ENCODE results near the gene SFT2D2. TPM values are rescaled to one million over a fixed set of nuclear protein-coding genes. Genes with fewer than 3 reads are reported as not detected.

The SFT2D2 gene
- polyA plus RNA-seq, 1 of the 3 experiments (the other 2 are of a cell fraction): 9.3 TPM

GRCh38 chr1:168271636-168272035 is 45.8 kb downstream of the SFT2D2 start:
- Histone ChIP-seq H3K79me2 (ENCODE audit: insufficient read depth) (0 out of 2 replicates have a peak, but pooled peaks cover 5% of the 10 kb centered on the region), H3F3A (replicated peaks; ENCODE audit: insufficient read depth) (peaks cover 3% of the 10 kb centered on the region), H3K27me3 (ENCODE audit: insufficient read depth) (no peaks in the 10 kb centered on the region), H3K4me2 (no peak overlapping the region), H2AFZ (ENCODE audit: low read depth) (no peak overlapping the region), H3K36me3 (replicated peaks in 1 of 2; ENCODE audit: control insufficient read depth in 1 of 2, insufficient read depth in 2 of 2, low read length in 1 of 2) (no peaks in the 10 kb centered on the region), H3K9ac (no peak overlapping the region), H3K9me3 (no peaks in the 10 kb centered on the region), H4K20me1 (ENCODE audit: insufficient read depth) (no peaks in the 10 kb centered on the region), H3K4me1 (ENCODE audit: control insufficient read depth in 1 of 2, insufficient read depth in 2 of 2, low read depth in 1 of 2, low read length in 1 of 2) (peaks cover 0 to 3% of the 10 kb centered on the region in 2 experiments; a peak in 1 of 4 replicates), H3K4me3 (ENCODE audit: low read depth in 2 of 2, low read length in 1 of 2) (no peak overlapping the region), H3K27ac (ENCODE audit: low read depth in 2 of 2, low read length in 1 of 2) (no peak overlapping the region), H3K9me2 (no peaks in the 10 kb centered on the region)
- no peak for DNase-seq
- 31% methylated on average over 1 of the region's 1 CpG for WGBS (ENCODE audit: low lambda C conversion rate)
- TF ChIP-seq EZH2phosphoT487 (IDR thresholded peaks at IDR 0.05; ENCODE audit: borderline replicate concordance, low read depth): no peak
- TF ChIP-seq YY1 (IDR thresholded peaks at IDR 0.05; ENCODE audit: low read depth): no peak
- TF ChIP-seq POLR2AphosphoS5 (IDR thresholded peaks at IDR 0.05; ENCODE audit: low read depth, low read length): no peak
- TF ChIP-seq SMC3 (IDR thresholded peaks at IDR 0.05; ENCODE audit: low read depth, low read length): no peak
- TF ChIP-seq MEF2A (IDR thresholded peaks at IDR 0.05; ENCODE audit: borderline replicate concordance, low read depth): no peak
- no peak for TF ChIP-seq REST (IDR thresholded peaks at IDR 0.05; ENCODE audit: low read depth, low read length)
- no peak for TF ChIP-seq ZBTB33 (IDR thresholded peaks at IDR 0.05; ENCODE audit: borderline replicate concordance, low read depth)
- no peak for TF ChIP-seq TEAD4 (IDR thresholded peaks at IDR 0.05; ENCODE audit: borderline replicate concordance, insufficient read depth)
- CTCF ChIA-PET: no interaction called here
- POLR2A ChIA-PET: no interaction called here

- DNase-seq: no peak
- no peak overlapping the region for H3K4me3 ChIP-seq (ENCODE audit: low read depth in 2 of 2, low read length in 1 of 2)
Measured at GRCh38 chr1:168273575-168273974, 47.8 kb downstream of the SFT2D2 start.

More at GRCh38 chr1:168273575-168273974, 47.8 kb downstream of the SFT2D2 start:
- POLR2A ChIA-PET: no interaction called here
- Histone ChIP-seq H2AFZ (ENCODE audit: low read depth) (no peak overlapping the region; the same call in 1 of the 2 replicates), H3K79me2 (ENCODE audit: insufficient read depth) (0 out of 2 replicates have a peak, but pooled peaks cover 5% of the 10 kb centered on the region), H3F3A (replicated peaks; ENCODE audit: insufficient read depth) (peaks cover 3% of the 10 kb centered on the region), H3K9ac (no peak overlapping the region), H3K4me2 (no peak overlapping the region), H4K20me1 (ENCODE audit: insufficient read depth) (no peaks in the 10 kb centered on the region), H3K27me3 (ENCODE audit: insufficient read depth) (no peaks in the 10 kb centered on the region), H3K4me1 (ENCODE audit: control insufficient read depth in 1 of 2, insufficient read depth in 2 of 2, low read depth in 1 of 2, low read length in 1 of 2) (no peaks in the 10 kb centered on the region), H3K9me3 (peaks cover 6% of the 10 kb centered on the region; the same call in 1 of the 2 replicates), H3K36me3 (replicated peaks in 1 of 2; ENCODE audit: control insufficient read depth in 1 of 2, insufficient read depth in 2 of 2, low read length in 1 of 2) (no peaks in the 10 kb centered on the region), H3K27ac (ENCODE audit: low read depth in 2 of 2, low read length in 1 of 2) (peak overlapping the region in 1 of 2 experiments; percentile 27; a peak in 3 of 4 replicates), H3K9me2 (no peaks in the 10 kb centered on the region)
- 43% methylated on average over 1 of the region's 1 CpG for WGBS (ENCODE audit: low lambda C conversion rate)
- peak; percentile 62; the same call in 1 of the 2 replicates for TF ChIP-seq TCF12 (IDR thresholded peaks at IDR 0.05)
- 0 out of 2 replicates have a peak, but pooled peaks have one; percentile 17 for TF ChIP-seq MEF2A (IDR thresholded peaks at IDR 0.05; ENCODE audit: borderline replicate concordance, low read depth)
- TF ChIP-seq CTCF (IDR thresholded peaks at IDR 0.05): no peak
- CTCF ChIA-PET: no interaction called here
